H1 (cell line): ENCODE measurements around the gene AIMP1. TPM values are rescaled to one million over a fixed set of nuclear protein-coding genes. Genes with fewer than 3 reads are reported as not detected.

Source experiments
- CTCF ChIA-PET: fragments of 300-600 bp; sonication (Branson Sonifier 250); formaldehyde crosslinking; loops from one replicate; lab custom pipeline; 2021; ENCODE audit not compliant: partially characterized antibody; lab: Charles Lee
- POLR2A ChIA-PET: fragments of 300-600 bp; sonication (Branson Sonifier 250); formaldehyde crosslinking; loops from one replicate; lab custom pipeline; 2021; ENCODE audit warnings: inconsistent platforms; ENCODE audit not compliant: partially characterized antibody; lab: Charles Lee
- DNase-seq, 2 experiments: peaks; one replicate each; pipeline versions ENCODE4 v3.0.0 to v3.0.0-alpha.2; 2010 to 2022; ENCODE audit warnings: low spot score in 2 of 2, low read depth in 1 of 2, mixed read lengths in 1 of 2
- FAIRE-seq: peaks from 2 replicates; lab custom pipeline; 2011; peaks lifted over from hg19 to GRCh38; lab: Jason Lieb, UNC
- H2AFZ ChIP-seq: 2 replicates; pipeline ENCODE4 v1.8.1; 2012; ENCODE audit warnings: low read length, inconsistent platforms
- H2AK5ac ChIP-seq: 2 replicates; pipeline ENCODE4 v1.6.1; 2013; ENCODE audit warnings: low read depth, low read length
- H2BK120ac ChIP-seq: replicated peaks from 2 replicates; pipeline ENCODE3; 2013; ENCODE audit warnings: low read depth, low read length, inconsistent platforms
- H2BK12ac ChIP-seq: 2 replicates; pipeline ENCODE4 v1.6.1; 2013; ENCODE audit warnings: low read depth, low read length
- H2BK15ac ChIP-seq: 2 replicates; pipeline ENCODE4 v1.6.1; 2013; ENCODE audit warnings: low read length
- H2BK20ac ChIP-seq: 2 replicates; pipeline ENCODE4 v1.6.1; 2013; ENCODE audit warnings: low read length
- H2BK5ac ChIP-seq: 2 replicates; pipeline ENCODE4 v1.6.1; 2013; ENCODE audit warnings: low read depth, low read length
- H3K14ac ChIP-seq: 2 replicates; pipeline ENCODE4 v1.6.1; 2013; ENCODE audit warnings: inconsistent platforms; ENCODE audit not compliant: insufficient read length
- H3K18ac ChIP-seq: 2 replicates; pipeline ENCODE4 v1.6.1; 2013; ENCODE audit warnings: low read length; ENCODE audit errors: extremely low read depth
- H3K23ac ChIP-seq: 2 replicates; pipeline ENCODE4 v1.6.1; 2013; ENCODE audit warnings: inconsistent platforms; ENCODE audit not compliant: insufficient read length
- H3K23me2 ChIP-seq: 2 replicates; pipeline ENCODE4 v1.6.1; 2013; ENCODE audit warnings: low read depth, low read length
- H3K27ac ChIP-seq: 2 replicates; pipeline ENCODE4 v1.6.1; 2011; ENCODE audit warnings: low read depth, low read length, inconsistent platforms
- H3K27me3 ChIP-seq, 4 experiments: replicated peaks in 1 of 4; 1 replicate in 1 of 4; 2 replicates in 3 of 4; pipeline versions ENCODE4 v1.6.1 to v1.8.1; 2011 to 2013; ENCODE audit warnings: low read length in 3 of 4, mild to moderate bottlenecking in 3 of 4, inconsistent platforms in 2 of 4, mixed read lengths in 2 of 4, moderate library complexity in 1 of 4; ENCODE audit not compliant: control insufficient read depth in 3 of 4, insufficient read depth in 3 of 4; ENCODE audit errors: extremely low read depth in 1 of 4
- H3K36me3 ChIP-seq, 4 experiments: 2 replicates each; pipeline versions ENCODE4 v1.6.1 to v1.8.1; 2011 to 2013; ENCODE audit warnings: mild to moderate bottlenecking in 4 of 4, low read length in 3 of 4, moderate library complexity in 2 of 4, control low read depth in 1 of 4, inconsistent platforms in 1 of 4; ENCODE audit not compliant: insufficient read depth in 4 of 4, control insufficient read depth in 2 of 4
- H3K4ac ChIP-seq: replicated peaks from 2 replicates; pipeline ENCODE3; 2013; ENCODE audit warnings: low read length, low read depth, mixed read lengths, inconsistent platforms; ENCODE audit not compliant: insufficient read length
- H3K4me1 ChIP-seq, 4 experiments: replicated peaks in 1 of 4; 1 replicate in 1 of 4; 2 replicates in 3 of 4; pipeline versions ENCODE4 v1.6.1 to v1.8.1; 2011 to 2013; ENCODE audit warnings: low read length in 3 of 4, inconsistent platforms in 2 of 4, mixed read lengths in 1 of 4; ENCODE audit not compliant: insufficient read depth in 4 of 4, control insufficient read depth in 3 of 4
- H3K4me2 ChIP-seq, 2 experiments: 2 replicates each; pipeline versions ENCODE4 v1.6.1 to v1.8.1; 2011 to 2013; ENCODE audit warnings: low read depth in 2 of 2, low read length in 2 of 2, control low read depth in 1 of 2, inconsistent platforms in 1 of 2, mild to moderate bottlenecking in 1 of 2; ENCODE audit not compliant: insufficient read depth in 1 of 2
- H3K4me3 ChIP-seq, 4 experiments: fragments of 200-600, 300-600 bp in 1 of 4; sonication (generic), shearing (Covaris generic), sonication (Bioruptor Twin) in 1 of 4; 2 replicates each; pipeline versions ENCODE4 v1.5.1 to v1.8.1; 2011 to 2016; ENCODE audit warnings: low read length in 4 of 4, low read depth in 3 of 4, control low read depth in 2 of 4, inconsistent platforms in 2 of 4, mild to moderate bottlenecking in 2 of 4, mixed read lengths in 1 of 4, moderate library complexity in 1 of 4; ENCODE audit not compliant: insufficient read depth in 2 of 4; ENCODE audit errors: extremely low read depth in 1 of 4
- H3K56ac ChIP-seq: replicated peaks from 2 replicates; pipeline ENCODE3; 2013; ENCODE audit warnings: low read depth, mild to moderate bottlenecking, mixed read lengths, low read length, inconsistent platforms; ENCODE audit not compliant: insufficient read length
- H3K79me1 ChIP-seq: 2 replicates; pipeline ENCODE4 v1.6.1; 2013; ENCODE audit warnings: low read depth, low read length, control low read depth
- H3K79me2 ChIP-seq, 2 experiments: 2 replicates each; pipeline versions ENCODE4 v1.6.1 to v1.8.1; 2012 to 2013; ENCODE audit warnings: low read length in 2 of 2, mild to moderate bottlenecking in 2 of 2, inconsistent platforms in 1 of 2; ENCODE audit not compliant: insufficient read depth in 2 of 2, control insufficient read depth in 1 of 2
- H3K9ac ChIP-seq, 4 experiments: replicated peaks in 1 of 4; 1 replicate in 1 of 4; 2 replicates in 3 of 4; pipeline versions ENCODE4 v1.6.1 to v1.8.1; 2011 to 2013; ENCODE audit warnings: low read depth in 3 of 4, low read length in 3 of 4, control low read depth in 2 of 4, mild to moderate bottlenecking in 2 of 4, moderate library complexity in 2 of 4, inconsistent platforms in 1 of 4; ENCODE audit errors: extremely low read depth in 1 of 4
- H3K9me3 ChIP-seq, 2 experiments: 2 replicates each; pipeline versions ENCODE4 v1.6.1 to v1.8.1; 2012 to 2013; ENCODE audit warnings: mild to moderate bottlenecking in 2 of 2, moderate library complexity in 2 of 2, control low read depth in 1 of 2, inconsistent platforms in 1 of 2, low read depth in 1 of 2, low read length in 1 of 2, mixed read lengths in 1 of 2; ENCODE audit not compliant: insufficient read depth in 2 of 2
- H4K20me1 ChIP-seq, 2 experiments: replicated peaks in 1 of 2; 2 replicates each; pipeline versions ENCODE3 to v1.8.1; 2011 to 2013; ENCODE audit warnings: inconsistent platforms in 2 of 2, low read length in 2 of 2, mild to moderate bottlenecking in 1 of 2; ENCODE audit not compliant: insufficient read depth in 2 of 2, control insufficient read depth in 1 of 2
- H4K5ac ChIP-seq: 2 replicates; pipeline ENCODE4 v1.6.1; 2013; ENCODE audit warnings: low read length, low read depth, mixed read lengths, inconsistent platforms; ENCODE audit not compliant: insufficient read length
- H4K8ac ChIP-seq: 2 replicates; pipeline ENCODE4 v1.8.0; 2013; ENCODE audit warnings: mild to moderate bottlenecking, moderate library complexity, low read length, inconsistent platforms; ENCODE audit not compliant: insufficient read depth; ENCODE audit errors: extremely low read depth
- H4K91ac ChIP-seq: replicated peaks from 2 replicates; pipeline ENCODE3; 2013; ENCODE audit warnings: low read length, mixed read lengths, inconsistent platforms; ENCODE audit not compliant: insufficient read length
- ASH2L ChIP-seq: fragments of 200-600, 300-600 bp; sonication (generic); IDR thresholded peaks from one replicate; pipeline ENCODE4 v1.7.1; 2017; ENCODE audit warnings: low read length
- BACH1 ChIP-seq: IDR thresholded peaks from 2 replicates; pipeline ENCODE4 v1.6.1; 2012; ENCODE audit warnings: low read length, improper control_type of control experiment
- EP300 ChIP-seq, 2 experiments: IDR thresholded peaks; 1 replicate in 1 of 2; 2 replicates in 1 of 2; pipeline ENCODE4 v1.6.1; 2011 to 2012; ENCODE audit warnings: low read depth in 2 of 2, low read length in 2 of 2, mild to moderate bottlenecking in 2 of 2, borderline replicate concordance in 1 of 2, inconsistent platforms in 1 of 2, moderate library complexity in 1 of 2
- HDAC2 ChIP-seq, 2 experiments: fragments of 300-600 bp in 1 of 2; sonication (generic) in 1 of 2; IDR thresholded peaks; 2 replicates each; pipeline ENCODE4 v1.6.1; 2011 to 2012; ENCODE audit warnings: low read depth in 2 of 2, low read length in 2 of 2, mild to moderate bottlenecking in 2 of 2, moderate library complexity in 2 of 2, borderline replicate concordance in 1 of 2, inconsistent platforms in 1 of 2
- RAD21 ChIP-seq, 2 experiments: IDR thresholded peaks in 1 of 2; conservative IDR thresholded peaks in 1 of 2; 2 replicates each; pipeline ENCODE4 v1.6.1; 2011; ENCODE audit warnings: low read depth in 2 of 2, low read length in 2 of 2, improper control_type of control experiment in 1 of 2, inconsistent platforms in 1 of 2, mild to moderate bottlenecking in 1 of 2, moderate library complexity in 1 of 2
- SP4 ChIP-seq: IDR thresholded peaks from 2 replicates; pipeline ENCODE4 v1.6.1; 2012; ENCODE audit warnings: low read length, inconsistent platforms
- TAF1 ChIP-seq: IDR thresholded peaks from 2 replicates; pipeline ENCODE4 v1.6.1; 2011; ENCODE audit warnings: mild to moderate bottlenecking, low read depth, low read length
- WGBS, 2 experiments: shearing (Covaris generic) in 1 of 2; methylation state at CpG; one replicate each; pipeline versions ENCODE4 v1.1.6 to v1.1.7; 2013 to 2015; ENCODE audit warnings: low lambda C conversion rate in 2 of 2, mixed read lengths in 2 of 2, inconsistent platforms in 1 of 2, low coverage in 1 of 2, missing lambda C conversion rate in 1 of 2; ENCODE audit not compliant: insufficient replicate concordance in 2 of 2, insufficient coverage in 1 of 2, insufficient read length in 1 of 2; ENCODE audit errors: extremely low coverage in 1 of 2, missing lambda C conversion rate in 1 of 2; 5-methylcytosine and 5-hydroxymethylcytosine counted together
- polyA plus RNA-seq, 7 experiments: library from polyadenylated mRNA; depleted of rRNA in 3 of 7; stranded (reverse) in 5 of 7; unstranded in 2 of 7; fragments of >200 nt in 5 of 7; fragments of 200-250 nt in 2 of 7; gene quantifications; 1 replicate in 5 of 7; 2 replicates in 1 of 7; 4 replicates in 1 of 7; pipeline versions ENCODE4 v1.2.1 to v1.2.3, GENCODE V29; 2011 to 2013; ENCODE audit warnings: missing spikeins in 2 of 7, mixed read lengths in 2 of 7
- total RNA-seq: library from RNA; stranded (reverse); fragmentation: NEBNext Ultra II Directional; extraction: Animal tissue kit (Norgen Biotek cat#: 25700); gene quantifications from 2 replicates; pipeline ENCODE4 v1.2.1, GENCODE V29; 2021

The AIMP1 gene
- total and polyA plus RNA-seq, 2 of the 8 experiments (the other 6 are each of a cell fraction or from before 2014, with no cell fraction given): 7.9 to 54.6 TPM

DNA sequence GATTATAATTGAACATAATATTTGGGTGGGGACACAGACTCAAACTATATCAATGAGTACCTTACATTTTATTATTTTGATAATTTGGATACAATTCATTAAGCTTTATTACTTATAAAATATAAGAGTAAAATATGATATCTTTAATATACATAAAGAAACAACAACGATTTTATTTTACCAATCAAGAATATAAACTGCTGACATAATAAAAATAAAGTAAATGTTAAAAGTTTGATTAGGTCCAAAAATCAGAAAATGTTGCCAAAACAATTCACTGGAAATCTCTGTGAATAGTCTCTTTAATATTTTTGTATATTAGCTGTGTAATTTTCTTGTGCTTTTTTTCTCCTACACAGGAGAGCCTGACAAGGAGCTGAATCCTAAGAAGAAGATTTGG is 30.8 kb downstream of the AIMP1 start:
- no peak overlapping the region for H4K91ac ChIP-seq
- no peak overlapping the region for H2BK12ac ChIP-seq
- no peak overlapping the region for H4K8ac ChIP-seq
- no peak overlapping the region for H2BK15ac ChIP-seq
- no peaks in the 10 kb centered on the region for H3K79me1 ChIP-seq
- DNase-seq: no peak
- no peak overlapping the region for H3K4ac ChIP-seq
- H3K27ac ChIP-seq: no peak overlapping the region
- no peak overlapping the region for H4K5ac ChIP-seq
- ChIA-PET POLR2A (no interaction called here), CTCF (interaction anchor here (0.7 kb wide), 2 partner anchors 19 to 173 kb away, joined by 3 read pairs; no protein-coding TSS in a partner anchor)
- H3K27me3 ChIP-seq: no peaks in the 10 kb centered on the region
- no peak overlapping the region for H2AFZ ChIP-seq
- no peak overlapping the region for H3K4me2 ChIP-seq
- no peaks in the 10 kb centered on the region for H3K4me1 ChIP-seq
- H2BK5ac ChIP-seq: no peak overlapping the region
- no peak overlapping the region for H3K14ac ChIP-seq
- no peaks in the 10 kb centered on the region for H3K9me3 ChIP-seq
- no peak overlapping the region for H2BK20ac ChIP-seq
- H3K18ac ChIP-seq: no peak overlapping the region
- H2BK120ac ChIP-seq: no peak overlapping the region
- no peaks in the 10 kb centered on the region; a peak in 1 of 4 replicates for H3K79me2 ChIP-seq
- H3K56ac ChIP-seq: no peak overlapping the region
- H4K20me1 ChIP-seq: no peaks in the 10 kb centered on the region
- FAIRE-seq: no peak
- no peak overlapping the region for H3K4me3 ChIP-seq
- H2AK5ac ChIP-seq: no peak overlapping the region
- no peaks in the 10 kb centered on the region for H3K23me2 ChIP-seq
- peaks cover 0 to 8% (median 0%) of the 10 kb centered on the region in 4 experiments; a peak in 3 of 8 replicates for H3K36me3 ChIP-seq
- 100% methylated on average over 1 of the region's 1 CpG; no CpG with 5 or more reads in 1 of the 2 experiments for WGBS, 2 experiments
- no peak overlapping the region for H3K9ac ChIP-seq
- H3K23ac ChIP-seq: no peak overlapping the region
- TF ChIP-seq ASH2L (no peak), HDAC2 (IDR thresholded peaks at IDR 0.05; ENCODE audit: borderline replicate concordance in 1 of 2, low read depth in 2 of 2, low read length in 2 of 2) (no peak), BACH1 (no peak), SP4 (no peak), TAF1 (no peak), RAD21 (IDR thresholded peaks at IDR 0.05 in 1 of 2, conservative IDR thresholded peaks at IDR 0.05 in 1 of 2; ENCODE audit: low read depth in 2 of 2, low read length in 2 of 2) (no peak), EP300 (IDR thresholded peaks at IDR 0.05; ENCODE audit: borderline replicate concordance in 1 of 2, low read depth in 2 of 2, low read length in 2 of 2) (no peak)
